GM21526 (cell line): Measurements from ENCODE around the gene ITGBL1.
A peak's percentile ranks its signal among the peaks of the same experiment; 100 is the strongest.

Experiments
- ATAC-seq: cut with Tn5 transposase; IDR thresholded peaks from one replicate; pipeline ENCODE4 v1.9.1; 2021; ENCODE audit warnings: moderate library complexity; ENCODE audit not compliant: unreplicated experiment, low FRiP score

The ITGBL1 gene

DNA sequence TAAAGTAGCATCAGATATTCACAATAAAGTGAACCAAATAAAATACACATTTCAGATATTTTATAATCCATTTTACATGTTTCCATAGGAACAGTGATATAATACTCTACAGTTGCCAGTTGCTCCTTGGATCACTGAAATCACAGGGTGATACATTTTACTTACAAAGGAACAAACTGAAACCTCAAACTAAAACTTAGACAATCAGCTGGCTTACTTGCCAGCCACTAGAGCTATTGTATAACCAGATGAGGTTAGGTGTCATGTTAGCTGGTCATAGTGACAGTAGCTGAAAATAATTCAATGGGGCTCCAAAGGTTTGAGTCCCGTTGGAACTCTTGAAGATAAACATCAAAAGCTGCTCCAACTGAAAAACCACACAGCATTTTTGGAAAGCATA lies 274.6 kb downstream of the ITGBL1 start:
- ATAC-seq: no peak

DNA sequence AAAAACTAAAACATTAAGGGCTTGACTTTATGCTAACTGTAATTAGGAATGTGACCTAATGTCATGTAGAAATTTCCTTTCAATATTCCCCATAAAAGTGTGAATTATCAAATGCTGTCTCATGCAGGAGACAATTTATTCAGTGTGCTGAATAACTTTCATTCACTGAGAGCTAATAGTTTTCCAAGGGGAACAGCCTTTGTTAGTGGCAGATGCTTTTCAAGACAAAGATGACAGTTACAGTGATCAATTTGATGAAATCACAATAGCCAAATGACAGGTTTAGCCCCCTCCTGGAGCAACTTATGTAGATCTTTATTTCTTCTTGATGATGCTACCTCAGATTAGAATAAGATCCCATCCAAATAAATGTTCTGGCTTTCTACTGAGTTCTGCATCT lies 275.5 kb downstream of the ITGBL1 start:
- ATAC-seq: no peak

DNA sequence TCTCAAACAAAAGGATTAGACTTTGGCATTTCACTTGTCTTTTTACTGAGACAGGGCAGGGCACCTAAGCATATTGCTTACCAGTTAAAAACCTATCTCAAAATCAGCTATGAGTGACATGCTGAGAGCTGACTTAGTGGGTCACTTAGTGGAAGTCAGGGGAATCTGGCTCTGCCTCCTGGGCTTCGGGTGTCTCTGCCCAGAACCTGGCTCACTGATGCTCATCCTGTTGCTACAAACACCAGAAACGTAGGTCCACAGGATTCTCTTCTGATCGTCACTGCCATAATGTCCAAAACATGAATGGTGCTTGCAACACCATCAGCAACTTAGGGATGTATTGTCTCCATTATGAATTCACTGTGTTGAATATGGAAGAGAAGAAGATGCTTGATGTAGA lies 276.1 kb downstream of the ITGBL1 start:
- no peak for ATAC-seq

DNA sequence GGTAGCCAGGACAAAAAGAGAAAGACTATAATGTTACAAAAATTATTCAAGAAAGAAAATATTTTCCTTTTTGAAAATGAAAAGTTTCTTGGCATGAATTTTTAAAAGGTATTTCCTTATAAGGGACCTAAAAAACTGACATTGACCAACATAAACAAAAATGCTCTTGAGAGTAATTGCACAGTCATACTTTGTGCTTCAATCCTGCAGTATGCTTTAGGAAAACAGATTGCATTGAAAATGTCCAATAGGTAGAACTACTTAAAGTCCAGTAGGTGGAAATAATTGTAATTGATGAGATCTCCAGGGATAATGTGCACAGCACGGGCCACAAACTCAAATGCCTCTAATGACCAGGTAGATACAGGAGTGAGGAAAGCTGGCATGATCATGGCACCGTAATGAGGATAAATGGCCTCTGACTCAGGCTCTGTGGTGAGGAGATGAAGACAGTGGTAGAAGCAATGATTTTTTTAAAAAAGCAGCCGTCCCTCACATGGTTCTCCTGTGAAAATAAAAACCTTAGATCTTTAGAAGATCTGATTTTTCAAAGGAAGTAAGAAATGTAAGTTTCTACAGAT lies 278.0 kb downstream of the ITGBL1 start:
- ATAC-seq: no peak

DNA sequence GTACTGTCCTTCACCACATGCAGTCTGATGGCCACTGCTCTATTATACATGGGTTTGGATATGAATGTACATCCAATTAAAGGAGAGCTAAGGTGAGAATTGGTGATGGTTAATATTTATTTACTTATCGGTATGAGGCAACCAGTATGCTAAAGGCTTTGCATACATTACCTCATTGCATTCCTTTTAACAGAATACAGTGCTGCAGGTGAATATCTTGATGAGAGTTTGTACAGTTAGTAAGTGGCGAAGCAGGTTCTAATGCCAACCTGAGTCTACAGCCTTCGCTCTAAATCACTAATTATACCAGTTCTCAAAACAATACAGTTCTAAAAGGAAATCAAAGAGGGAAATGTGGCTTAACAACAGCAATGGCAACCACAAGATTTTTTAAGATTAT lies 284.1 kb downstream of the ITGBL1 start:
- ATAC-seq: no peak

DNA sequence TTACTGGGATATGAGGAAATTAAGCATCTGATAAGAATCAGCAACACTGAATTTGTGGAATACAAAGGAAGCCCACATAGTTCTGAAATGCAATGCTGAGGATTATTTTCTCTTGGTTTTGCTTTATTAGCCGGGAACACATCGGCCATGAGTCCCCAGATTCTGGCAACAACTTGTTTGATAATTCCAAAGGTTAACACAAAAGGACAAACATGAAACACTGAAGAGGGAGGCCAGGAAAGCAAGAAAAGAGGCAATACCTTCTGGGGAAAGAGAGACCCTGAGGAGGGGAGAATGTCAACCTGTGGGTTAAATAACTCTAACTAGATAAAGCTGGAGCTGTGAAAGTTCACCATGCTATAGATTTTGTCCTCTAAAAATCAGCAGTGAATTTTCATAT lies 285.9 kb downstream of the ITGBL1 start:
- ATAC-seq: no peak

DNA sequence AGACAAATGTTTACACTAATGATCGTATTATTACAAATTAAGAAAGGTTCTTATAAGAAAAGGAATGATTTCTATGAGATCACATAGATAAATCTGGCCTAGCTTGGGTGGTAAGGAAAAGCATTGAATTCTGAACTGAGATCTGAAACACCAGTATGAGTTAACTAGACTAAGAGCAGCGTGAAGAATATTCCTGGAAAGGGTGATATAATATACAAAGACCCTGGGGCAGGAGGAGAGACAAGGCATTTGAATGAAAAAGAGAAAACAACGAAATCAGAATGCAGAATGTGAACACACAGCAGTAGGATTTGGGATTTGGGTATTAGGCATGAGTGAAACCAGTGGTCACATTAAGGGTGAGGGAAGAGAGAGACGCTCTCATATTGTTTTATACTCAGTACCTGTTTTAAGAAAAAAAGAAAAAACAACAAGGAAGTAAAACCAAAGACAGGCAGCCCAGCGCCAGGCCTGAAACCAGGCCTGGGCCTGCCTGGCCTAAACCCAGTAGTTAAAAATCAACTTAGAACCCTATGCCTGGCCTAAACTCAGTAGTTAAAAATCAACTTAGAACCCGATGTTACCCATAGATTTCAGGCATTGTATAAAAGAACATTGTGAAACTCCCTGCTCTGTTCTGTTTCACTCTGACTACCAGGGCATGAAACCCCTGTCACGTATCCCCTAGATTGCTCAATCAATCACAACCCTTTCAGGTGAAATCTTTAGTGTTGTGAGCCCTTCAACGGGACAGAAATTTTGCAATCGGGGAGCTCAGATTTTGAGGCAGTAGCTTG lies 287.1 kb downstream of the ITGBL1 start:
- peak; percentile 75 for ATAC-seq

DNA sequence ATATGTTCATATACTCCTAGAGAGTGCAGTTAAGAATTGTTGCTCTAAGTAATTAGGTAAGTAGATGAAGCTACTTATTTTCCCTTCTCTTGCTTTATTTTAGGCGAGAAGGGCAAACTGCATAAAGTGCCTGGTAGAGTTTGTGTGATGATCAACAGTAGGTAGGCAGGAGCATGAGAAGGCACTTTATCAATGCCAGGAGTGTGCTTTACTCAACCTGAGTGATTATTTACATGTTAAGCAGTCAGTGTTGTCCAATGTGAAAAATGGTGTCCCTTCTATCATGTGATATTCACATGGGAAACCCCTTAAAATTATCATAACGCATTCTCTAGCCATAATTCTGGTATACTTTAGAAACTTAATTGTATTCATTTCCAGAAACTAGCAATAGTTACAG lies 294.0 kb downstream of the ITGBL1 start:
- no peak for ATAC-seq

DNA sequence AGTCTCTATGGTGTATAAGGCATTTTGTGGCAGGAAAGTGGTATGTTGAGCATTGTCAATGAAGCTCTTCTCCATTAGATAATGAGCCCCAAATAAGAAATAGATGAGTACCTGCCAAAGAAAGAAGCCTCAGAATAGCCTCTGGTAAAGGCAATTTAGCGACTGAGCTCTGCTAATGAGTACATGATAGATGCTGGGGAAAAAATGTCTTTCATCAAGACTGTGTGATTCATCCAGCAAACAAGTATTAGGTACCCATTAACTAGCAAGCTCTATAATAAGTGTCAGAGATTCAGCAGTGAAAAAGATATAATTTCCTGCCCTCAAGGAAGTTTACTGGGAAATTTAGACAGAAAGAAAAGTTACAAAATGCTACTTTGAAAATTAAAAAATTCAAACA lies 294.6 kb downstream of the ITGBL1 start:
- no peak for ATAC-seq

DNA sequence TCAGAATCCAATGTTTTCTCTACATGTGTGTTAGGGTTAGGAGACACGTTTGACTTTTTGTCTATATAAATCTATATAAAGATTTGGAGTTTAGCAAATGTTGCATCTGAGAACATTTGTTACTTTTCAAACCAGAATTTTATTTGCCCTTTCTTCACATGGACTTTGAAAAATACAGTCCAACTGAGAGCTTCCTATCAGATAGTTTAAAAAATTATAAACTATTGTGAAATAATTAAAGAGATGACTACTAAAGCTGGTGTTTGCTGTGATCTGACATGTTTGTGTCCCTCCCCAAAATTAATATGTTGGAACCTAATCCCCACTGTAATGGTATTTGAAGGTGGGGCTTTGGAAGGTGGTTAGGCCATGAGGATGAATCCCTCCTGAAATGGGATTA lies 297.1 kb downstream of the ITGBL1 start:
- ATAC-seq: no peak

DNA sequence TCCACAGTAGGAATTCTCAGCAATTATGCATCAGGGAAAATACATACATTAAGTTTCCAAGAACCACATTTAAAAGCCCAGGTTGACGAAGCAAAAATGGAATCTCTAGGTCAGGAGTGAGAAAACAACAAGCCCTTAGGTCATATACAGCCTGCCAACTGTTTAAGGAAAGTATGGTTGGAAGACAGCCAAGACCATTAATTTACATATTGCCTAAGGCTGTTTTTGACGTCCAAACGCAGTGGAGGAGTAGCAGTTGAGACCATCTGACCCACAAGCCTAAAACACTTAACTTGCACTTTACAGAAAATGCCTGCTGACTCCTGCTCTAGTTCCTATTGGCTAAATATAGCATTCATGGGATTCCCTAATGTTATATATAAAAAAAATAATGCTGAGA lies 299.0 kb downstream of the ITGBL1 start:
- no peak for ATAC-seq

DNA sequence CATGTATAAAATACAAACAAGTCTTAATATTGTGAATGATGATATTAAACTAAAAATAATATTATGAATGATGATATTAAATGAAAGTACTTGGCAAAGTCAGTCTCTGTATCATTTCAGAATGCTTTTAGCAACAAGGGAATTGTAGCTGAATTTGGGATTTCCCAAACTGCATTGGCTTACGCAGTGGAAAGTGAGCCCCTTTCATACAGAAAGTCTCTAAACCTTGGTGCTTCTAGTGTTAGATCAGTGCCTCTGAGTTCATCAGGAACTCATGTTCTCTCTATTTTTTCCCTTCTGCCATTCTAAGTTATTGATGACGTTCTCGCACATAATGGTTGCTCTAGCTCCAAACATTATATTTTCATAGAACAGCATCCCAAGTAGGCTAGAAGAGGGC lies 300.0 kb downstream of the ITGBL1 start:
- ATAC-seq: no peak

DNA sequence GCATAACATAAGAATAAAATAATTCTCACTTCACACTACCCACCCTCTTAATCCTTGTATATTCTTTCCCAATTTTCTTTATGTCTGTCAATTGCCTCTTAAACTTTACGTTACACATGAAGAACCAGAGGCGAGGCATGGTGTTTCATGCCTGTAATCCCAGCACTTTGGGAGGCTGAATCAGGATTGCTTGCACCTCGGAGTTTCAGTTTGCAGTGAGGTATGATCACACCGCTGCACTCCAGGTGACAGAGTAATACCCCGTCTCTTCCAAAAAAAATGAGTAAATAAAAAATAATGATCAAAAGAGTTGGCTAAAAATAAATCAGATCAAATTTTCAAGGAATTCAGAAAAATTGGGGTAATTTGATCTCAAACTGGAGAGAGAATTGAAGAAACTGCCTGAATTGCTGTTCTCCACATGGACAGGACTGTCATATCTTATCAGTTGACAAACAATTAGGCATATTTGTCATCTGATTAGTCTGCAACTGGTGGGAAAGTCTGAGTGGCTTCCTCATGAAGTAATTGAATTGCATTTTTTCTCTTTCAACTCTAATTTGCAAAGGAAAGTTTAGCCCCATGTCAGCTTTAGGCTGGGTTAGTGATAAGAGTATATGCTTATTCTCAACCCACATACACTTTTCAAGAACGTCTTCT lies 302.9 kb downstream of the ITGBL1 start:
- ATAC-seq: no peak

DNA sequence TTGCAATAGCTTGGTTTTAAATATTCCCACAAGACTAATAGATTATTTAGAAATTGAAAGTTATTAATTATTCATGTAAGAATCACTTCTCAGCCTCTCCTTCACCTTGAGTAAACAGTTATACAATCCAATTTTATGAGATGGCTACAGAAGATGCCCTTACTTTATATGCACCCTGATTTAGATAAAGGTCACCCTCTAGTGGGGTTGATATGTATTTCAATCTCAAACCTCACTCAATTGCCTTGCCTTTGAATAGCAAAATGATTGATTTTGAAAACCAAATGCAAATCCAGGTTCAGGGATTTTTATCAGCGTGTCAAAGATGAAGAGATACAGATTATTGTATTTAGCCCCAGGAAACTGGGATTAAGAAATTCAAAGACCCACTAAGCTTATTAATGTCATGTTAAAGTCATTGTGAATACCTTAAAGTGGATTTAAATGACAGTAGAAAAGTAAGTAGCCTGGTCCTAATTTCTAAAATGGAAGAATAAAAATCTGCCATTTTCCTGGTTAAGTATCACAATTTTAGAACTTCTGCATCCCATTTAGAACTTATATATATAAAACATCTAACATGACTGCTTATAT lies 305.1 kb downstream of the ITGBL1 start:
- ATAC-seq: peak; percentile 94

DNA sequence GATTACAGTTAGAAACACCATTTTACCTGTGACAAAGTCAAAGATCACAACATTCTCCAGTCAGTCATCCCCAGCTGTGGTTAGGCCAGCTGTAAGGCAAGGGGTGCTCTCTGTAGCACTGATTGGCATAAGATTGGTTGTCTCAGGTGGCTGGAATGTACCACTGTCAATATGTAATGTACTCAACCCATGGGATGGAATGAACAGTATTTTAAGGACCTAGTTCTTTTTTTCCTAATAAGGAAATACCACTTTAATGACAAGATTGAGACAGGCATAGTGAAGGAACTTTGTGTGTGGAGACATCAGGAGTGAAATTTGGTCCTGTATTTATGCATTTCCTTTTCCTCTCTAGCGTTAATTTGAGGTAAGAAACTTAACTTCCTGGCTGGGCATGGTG lies 310.7 kb downstream of the ITGBL1 start:
- ATAC-seq: no peak
